Liver (tissue), 9 donors: ENCODE data around the gene TMEFF1. TPM values are rescaled to one million over a fixed set of nuclear protein-coding genes. Genes with fewer than 3 reads are reported as not detected.

Source experiments
- DNase-seq: peaks from one replicate; pipeline ENCODE4 v3.0.0-alpha.2; 2017; ENCODE audit warnings: low spot score
- H3K27ac ChIP-seq, 2 donors: one replicate each; pipeline ENCODE4 v1.7.0; 2013; ENCODE audit warnings: inconsistent platforms in 2 of 2, low read length in 2 of 2, control low read depth in 1 of 2, low read depth in 1 of 2, mild to moderate bottlenecking in 1 of 2
- H3K27me3 ChIP-seq, 4 donors: one replicate each; pipeline versions ENCODE4 v1.6.1 to v1.7.0; 2013; ENCODE audit warnings: low read length in 3 of 4, inconsistent platforms in 1 of 4, mild to moderate bottlenecking in 1 of 4, moderate library complexity in 1 of 4; ENCODE audit not compliant: control insufficient read depth in 4 of 4, insufficient read depth in 4 of 4
- H3K36me3 ChIP-seq, 4 donors: one replicate each; pipeline versions ENCODE4 v1.6.1 to v1.7.0; 2013; ENCODE audit warnings: low read length in 3 of 4, mild to moderate bottlenecking in 3 of 4, low read depth in 1 of 4, moderate library complexity in 1 of 4; ENCODE audit not compliant: control insufficient read depth in 4 of 4, insufficient read depth in 3 of 4
- H3K4me1 ChIP-seq, 4 donors: one replicate each; pipeline versions ENCODE4 v1.6.1 to v1.7.0; 2013; ENCODE audit warnings: low read length in 3 of 4, mild to moderate bottlenecking in 3 of 4, moderate library complexity in 1 of 4; ENCODE audit not compliant: control insufficient read depth in 4 of 4, insufficient read depth in 4 of 4
- H3K4me3 ChIP-seq, 3 donors: one replicate each; pipeline versions ENCODE4 v1.6.1 to v1.7.0; 2013; ENCODE audit warnings: low read length in 3 of 3, control low read depth in 1 of 3, low read depth in 1 of 3, mild to moderate bottlenecking in 1 of 3
- H3K9ac ChIP-seq, 2 donors: one replicate each; pipeline ENCODE4 v1.7.0; 2013; ENCODE audit warnings: low read length in 2 of 2, mild to moderate bottlenecking in 2 of 2, moderate library complexity in 2 of 2, control low read depth in 1 of 2, low read depth in 1 of 2
- H3K9me3 ChIP-seq, 4 donors: one replicate each; pipeline versions ENCODE4 v1.6.1 to v1.7.0; 2013; ENCODE audit warnings: low read length in 3 of 4; ENCODE audit not compliant: control insufficient read depth in 4 of 4
- ATF3 ChIP-seq: IDR thresholded peaks from 2 replicates; pipeline ENCODE4 v1.6.1; 2016; ENCODE audit warnings: antibody characterized with exemption
- CTCF ChIP-seq: fragments of 150-350 bp; IDR thresholded peaks from 2 replicates; pipeline ENCODE4 v1.5.1; 2017; ENCODE audit warnings: improper control_type of control experiment, low read depth, low read length; ENCODE audit not compliant: missing input control
- EGR1 ChIP-seq, 2 donors: IDR thresholded peaks; 2 replicates each; pipeline ENCODE4 v1.6.1; 2016 to 2018; ENCODE audit warnings: antibody characterized with exemption in 2 of 2, low read depth in 2 of 2
- FOXA1 ChIP-seq: IDR thresholded peaks from 2 replicates; pipeline ENCODE4 v1.6.1; 2016; ENCODE audit warnings: antibody characterized with exemption
- FOXA2 ChIP-seq: IDR thresholded peaks from 2 replicates; pipeline ENCODE4 v1.6.1; 2016; ENCODE audit warnings: antibody characterized with exemption
- GABPA ChIP-seq, 2 donors: IDR thresholded peaks in 1 of 2; conservative IDR thresholded peaks in 1 of 2; 2 replicates each; pipeline ENCODE4 v1.6.1; 2016; ENCODE audit warnings: antibody characterized with exemption in 2 of 2, mild to moderate bottlenecking in 1 of 2, moderate library complexity in 1 of 2
- HNF4A ChIP-seq, 2 donors: conservative IDR thresholded peaks; 2 replicates each; pipeline ENCODE4 v1.6.1; 2016; ENCODE audit warnings: antibody characterized with exemption in 2 of 2, mild to moderate bottlenecking in 2 of 2
- HNF4G ChIP-seq: IDR thresholded peaks from 2 replicates; pipeline ENCODE4 v1.6.1; 2016; ENCODE audit warnings: antibody characterized with exemption
- JUND ChIP-seq, 2 donors: IDR thresholded peaks; 2 replicates each; pipeline ENCODE4 v1.6.1; 2016; ENCODE audit warnings: antibody characterized with exemption in 2 of 2
- MAX ChIP-seq: IDR thresholded peaks from 2 replicates; pipeline ENCODE4 v1.6.1; 2016; ENCODE audit warnings: antibody characterized with exemption
- NR2F2 ChIP-seq: IDR thresholded peaks from 2 replicates; pipeline ENCODE4 v1.6.1; 2016; ENCODE audit warnings: antibody characterized with exemption
- RAD21 ChIP-seq, 2 donors: IDR thresholded peaks; 2 replicates each; pipeline ENCODE4 v1.6.1; 2016; ENCODE audit warnings: antibody characterized with exemption in 2 of 2, mild to moderate bottlenecking in 2 of 2
- REST ChIP-seq: IDR thresholded peaks from 2 replicates; pipeline ENCODE4 v1.6.1; 2016; ENCODE audit warnings: antibody characterized with exemption, mild to moderate bottlenecking
- RXRA ChIP-seq, 2 donors: IDR thresholded peaks; 2 replicates each; pipeline ENCODE4 v1.6.1; 2017 to 2018; ENCODE audit warnings: antibody characterized with exemption in 2 of 2, mild to moderate bottlenecking in 1 of 2
- SP1 ChIP-seq: IDR thresholded peaks from 2 replicates; pipeline ENCODE4 v1.6.1; 2018; ENCODE audit warnings: antibody characterized with exemption, mild to moderate bottlenecking
- TAF1 ChIP-seq: conservative IDR thresholded peaks from 2 replicates; pipeline ENCODE4 v1.6.1; 2016; ENCODE audit warnings: antibody characterized with exemption, mild to moderate bottlenecking
- YY1 ChIP-seq: IDR thresholded peaks from 2 replicates; pipeline ENCODE4 v1.6.1; 2016; ENCODE audit warnings: antibody characterized with exemption, mild to moderate bottlenecking
- ZBTB33 ChIP-seq: IDR thresholded peaks from 2 replicates; pipeline ENCODE4 v1.6.1; 2016; ENCODE audit warnings: antibody characterized with exemption
- WGBS: extraction: QIAGEN DNeasy Blood & Tissue Kit; methylation state at CpG from one replicate; pipeline ENCODE4 v1.1.7; 2013; 5-methylcytosine and 5-hydroxymethylcytosine counted together
- polyA plus RNA-seq, 2 donors: library from polyadenylated mRNA; stranded (reverse) in 1 of 2; unstranded in 1 of 2; fragments of 200-250 nt in 1 of 2; fragments of >200 nt in 1 of 2; fragmentation: Nextera tagmentation in 1 of 2; extraction: Ambion mirVana in 1 of 2; gene quantifications; one replicate each; pipeline versions ENCODE4 v1.2.1 to v1.2.3, GENCODE V29; 2013 to 2015
- total RNA-seq, 2 donors: library from RNA; depleted of rRNA; stranded (reverse); fragments of >200 nt; gene quantifications; one replicate each; pipeline ENCODE4 v1.2.3, GENCODE V29; 2014
- donor health status: healthy.
- donor health status: healthy.
- donor health status: healthy.
- donor health status: healthy.
- donor health status: healthy.

TMEFF1 gene
- total and polyA plus RNA-seq, 4 donors: not detected

GRCh38 chr9:100567856-100568255 lies 94.9 kb downstream of the TMEFF1 start:
- no peak for DNase-seq
- WGBS: 86% methylated on average over 3 of the region's 3 CpGs
- no peak overlapping the region for H3K9ac ChIP-seq
- no peak overlapping the region for H3K27ac ChIP-seq
- H3K27me3 ChIP-seq: no peaks in the 10 kb centered on the region
- no peaks in the 10 kb centered on the region for H3K36me3 ChIP-seq
- H3K4me3 ChIP-seq: no peak overlapping the region
- H3K4me1 ChIP-seq: no peaks in the 10 kb centered on the region
- TF ChIP-seq SP1 (no peak), RXRA (IDR thresholded peaks at IDR 0.05) (no peak), ATF3 (no peak), REST (no peak), GABPA (IDR thresholded peaks at IDR 0.05 in 1 of 2, conservative IDR thresholded peaks at IDR 0.05 in 1 of 2) (no peak), MAX (no peak), TAF1 (no peak), NR2F2 (no peak), JUND (IDR thresholded peaks at IDR 0.05) (no peak), YY1 (no peak), RAD21 (IDR thresholded peaks at IDR 0.05) (no peak), EGR1 (IDR thresholded peaks at IDR 0.05; ENCODE audit: low read depth in 2 of 2) (no peak), HNF4A (conservative IDR thresholded peaks at IDR 0.05) (no peak), HNF4G (no peak), ZBTB33 (no peak), FOXA1 (no peak), FOXA2 (no peak), CTCF (no peak)
- no peaks in the 10 kb centered on the region for H3K9me3 ChIP-seq
